Caco-2 (cell line): ENCODE measurements around the gene ZCCHC7. TPM values are rescaled to one million over a fixed set of nuclear protein-coding genes. Genes with fewer than 3 reads are reported as not detected.

ENCODE experiments used
- BruUV-seq: library from RNA; stranded (reverse); fragments of 400-500 nt; replicated peaks from 2 replicates; lab custom pipeline; 2021; lab: Mats Ljungman, UMichigan
- CTCF ChIA-PET: fragments of 300-600 bp; sonication (Branson Sonifier 250); formaldehyde crosslinking; loops from one replicate; lab custom pipeline; 2022; ENCODE audit warnings: antibody characterized with exemption; lab: Charles Lee
- POLR2A ChIA-PET: fragments of 300-600 bp; sonication (Branson Sonifier 250); formaldehyde crosslinking; loops from one replicate; lab custom pipeline; 2022; ENCODE audit warnings: antibody characterized with exemption; lab: Charles Lee
- DNase-seq, 2 experiments: peaks; one replicate each; pipeline versions ENCODE4 v3.0.0 to v3.0.0-alpha.2; 2020 to 2022
- H3K27me3 ChIP-seq: replicated peaks from 2 replicates; pipeline ENCODE4 v1.6.0; 2011; ENCODE audit warnings: low read length; ENCODE audit not compliant: control insufficient read depth, insufficient read depth
- H3K36me3 ChIP-seq: 2 replicates; pipeline ENCODE4 v1.5.1; 2011; ENCODE audit warnings: low read length; ENCODE audit not compliant: control insufficient read depth, insufficient read depth
- H3K4me1 ChIP-seq: fragments of 250-450 bp; sonication (Bioruptor Pico); 2 replicates; pipeline ENCODE4 v1.5.1; 2020; ENCODE audit warnings: mild to moderate bottlenecking
- H3K4me3 ChIP-seq: 2 replicates; pipeline ENCODE4 v1.5.1; 2011; ENCODE audit warnings: low read depth, mild to moderate bottlenecking, control low read depth, low read length
- H3K9me3 ChIP-seq: fragments of 250-450 bp; sonication (Bioruptor Pico); 2 replicates; pipeline ENCODE4 v1.5.1; 2020; ENCODE audit warnings: mild to moderate bottlenecking, moderate library complexity
- H3K27ac Mint-ChIP-seq: one replicate; pipeline ENCODE4 v1.8.0; 2022; ENCODE audit warnings: mixed read lengths; ENCODE audit not compliant: unreplicated experiment
- H3K27me3 Mint-ChIP-seq: one replicate; pipeline ENCODE4 v1.8.0; 2022; ENCODE audit warnings: mixed read lengths; ENCODE audit not compliant: insufficient read depth, unreplicated experiment
- H3K36me3 Mint-ChIP-seq: one replicate; pipeline ENCODE4 v1.8.0; 2022; ENCODE audit warnings: mild to moderate bottlenecking, mixed read lengths; ENCODE audit not compliant: insufficient read depth, unreplicated experiment
- H3K4me1 Mint-ChIP-seq: one replicate; pipeline ENCODE4 v1.8.0; 2022; ENCODE audit warnings: low read depth, mixed read lengths; ENCODE audit not compliant: unreplicated experiment
- H3K4me3 Mint-ChIP-seq: one replicate; pipeline ENCODE4 v1.8.0; 2022; ENCODE audit warnings: mild to moderate bottlenecking, moderate library complexity, mixed read lengths; ENCODE audit not compliant: unreplicated experiment
- H3K9me3 Mint-ChIP-seq: one replicate; pipeline ENCODE4 v1.8.0; 2022; ENCODE audit warnings: mixed read lengths; ENCODE audit not compliant: unreplicated experiment
- CTCF ChIP-seq, 2 experiments: fragments of 200-600 bp in 1 of 2; IDR thresholded peaks; 1 replicate in 1 of 2; 2 replicates in 1 of 2; pipeline versions ENCODE4 v1.5.1 to v1.8.0; 2011 to 2022; ENCODE audit warnings: antibody characterized with exemption in 1 of 2, control low read depth in 1 of 2, inconsistent platforms in 1 of 2, low read depth in 1 of 2, low read length in 1 of 2, mild to moderate bottlenecking in 1 of 2, moderate library complexity in 1 of 2; ENCODE audit not compliant: insufficient read depth in 1 of 2, severe bottlenecking in 1 of 2, unreplicated experiment in 1 of 2
- intact Hi-C: fragments of 100-400 bp; cut with micrococcal nuclease; formaldehyde crosslinking; loops from one replicate; pipeline ENCODE4 v1.10.0; 2022; ENCODE audit not compliant: unreplicated experiment
- total RNA-seq: library from RNA; stranded (reverse); gene quantifications from 2 replicates; pipeline ENCODE4 v1.2.3, GENCODE V29; 2022

Gene ZCCHC7
- total RNA-seq, 1 experiment from 2014 or later = 22.0 TPM

DNA sequence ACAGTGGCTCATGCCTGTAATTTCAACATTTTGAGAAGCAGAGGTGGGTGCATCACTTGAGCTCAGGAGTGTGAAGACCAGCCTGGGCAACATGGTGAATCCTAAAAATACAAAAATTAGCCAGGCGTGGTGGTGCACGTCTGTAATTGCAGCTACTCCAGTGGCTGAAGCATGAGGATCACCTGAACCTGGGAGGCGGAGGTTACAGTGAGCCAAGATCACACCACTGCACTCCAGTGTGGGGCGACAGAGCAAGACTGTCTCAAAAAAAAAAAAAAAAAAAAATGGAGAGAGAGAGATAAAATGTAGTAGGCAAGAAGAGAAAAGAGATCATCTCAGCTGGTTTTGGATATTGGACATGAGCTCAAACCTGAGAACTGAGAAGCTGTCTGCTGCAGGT is 23.7 kb upstream of the ZCCHC7 start:
- peak in 1 of 2 experiments; percentile 11 for DNase-seq
- no peak overlapping the region for H3K27ac Mint-ChIP-seq
- ChIA-PET POLR2A (interaction anchor here (0.6 kb wide), 1 partner anchor 41 kb away, joined by 9 read pairs; no protein-coding TSS in a partner anchor), CTCF (no interaction called here)
- no peak for TF ChIP-seq CTCF (IDR thresholded peaks at IDR 0.05; ENCODE audit: insufficient read depth in 1 of 2, low read depth in 1 of 2, low read length in 1 of 2, severe bottlenecking in 1 of 2, unreplicated experiment in 1 of 2)
- H3K4me3 Mint-ChIP-seq = no peak overlapping the region
- H3K4me1 Mint-ChIP-seq = no peaks in the 10 kb centered on the region
- Histone ChIP-seq H3K4me3 (no peak overlapping the region), H3K36me3 (no peaks in the 10 kb centered on the region), H3K9me3 (no peaks in the 10 kb centered on the region), H3K27me3 (no peaks in the 10 kb centered on the region), H3K4me1 (no peaks in the 10 kb centered on the region)
- intact Hi-C loops = no loop called here
- H3K9me3 Mint-ChIP-seq = no peaks in the 10 kb centered on the region
- no TSS peak for BruUV-seq
- no peaks in the 10 kb centered on the region for H3K36me3 Mint-ChIP-seq
- no peaks in the 10 kb centered on the region for H3K27me3 Mint-ChIP-seq

DNA sequence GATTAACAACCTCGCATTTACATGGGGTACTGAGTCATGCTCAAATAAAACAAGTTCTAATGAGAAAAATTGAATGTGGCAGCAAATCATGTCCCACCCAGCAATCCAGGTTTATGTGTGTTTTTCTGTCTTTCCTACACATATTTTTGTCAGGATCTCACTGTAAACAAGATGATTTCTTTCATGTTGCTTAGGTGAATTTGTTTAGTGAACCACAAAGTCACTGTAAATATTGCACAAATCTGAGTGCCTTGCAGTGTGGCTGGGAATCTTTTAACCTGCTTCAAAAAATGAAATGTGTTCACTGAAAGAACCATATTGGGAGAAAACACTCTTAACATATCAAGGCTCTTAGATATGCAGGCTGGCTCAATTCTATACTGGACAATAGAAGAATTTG is 23.1 kb upstream of the ZCCHC7 start:
- H3K27ac Mint-ChIP-seq = no peak overlapping the region
- CTCF ChIA-PET = no interaction called here
- BruUV-seq = no TSS peak

GRCh38 chr9:37100327-37100726 is 20.0 kb upstream of the ZCCHC7 start:
- intact Hi-C loops = no loop called here
- Mint-ChIP-seq H3K9me3 (no peaks in the 10 kb centered on the region), H3K4me3 (no peak overlapping the region), H3K27me3 (no peaks in the 10 kb centered on the region), H3K27ac (no peak overlapping the region), H3K4me1 (no peaks in the 10 kb centered on the region), H3K36me3 (no peaks in the 10 kb centered on the region)
- no peak for TF ChIP-seq CTCF (IDR thresholded peaks at IDR 0.05; ENCODE audit: insufficient read depth in 1 of 2, low read depth in 1 of 2, low read length in 1 of 2, severe bottlenecking in 1 of 2, unreplicated experiment in 1 of 2)
- Histone ChIP-seq H3K36me3 (no peaks in the 10 kb centered on the region), H3K27me3 (no peaks in the 10 kb centered on the region), H3K9me3 (no peaks in the 10 kb centered on the region), H3K4me3 (no peak overlapping the region), H3K4me1 (no peaks in the 10 kb centered on the region)
- no TSS peak for BruUV-seq
- no peak for DNase-seq
- ChIA-PET CTCF (no interaction called here), POLR2A (no interaction called here)

More for the DNA sequence above, 23.1 kb upstream of the ZCCHC7 start:
- POLR2A ChIA-PET = interaction anchor here (0.6 kb wide), 1 partner anchor 40 kb away, joined by 9 read pairs; no protein-coding TSS in a partner anchor
- Histone ChIP-seq H3K9me3 (no peaks in the 10 kb centered on the region), H3K4me1 (no peaks in the 10 kb centered on the region), H3K36me3 (no peaks in the 10 kb centered on the region), H3K4me3 (no peak overlapping the region), H3K27me3 (no peaks in the 10 kb centered on the region)
- no peak overlapping the region for H3K4me3 Mint-ChIP-seq
- no peak for DNase-seq
- H3K4me1 Mint-ChIP-seq = no peaks in the 10 kb centered on the region
- no peaks in the 10 kb centered on the region for H3K36me3 Mint-ChIP-seq
- no peaks in the 10 kb centered on the region for H3K27me3 Mint-ChIP-seq
- TF ChIP-seq CTCF (IDR thresholded peaks at IDR 0.05; ENCODE audit: insufficient read depth in 1 of 2, low read depth in 1 of 2, low read length in 1 of 2, severe bottlenecking in 1 of 2, unreplicated experiment in 1 of 2) = no peak
- intact Hi-C loops = no loop called here
- no peaks in the 10 kb centered on the region for H3K9me3 Mint-ChIP-seq
